SK-N-SH (cell line): Measurements from ENCODE around the gene PPP1R1A. TPM values are rescaled to one million over a fixed set of nuclear protein-coding genes. Genes with fewer than 3 reads are reported as not detected.

Experiments used
- CTCF ChIA-PET: fragments of 300-600, 350-600 bp; formaldehyde crosslinking; extraction: SDS; loops from one replicate; lab custom pipeline; 2021; lab: Yijun Ruan, JAX
- POLR2A ChIA-PET: fragments of 350-600 bp; sonication (Branson Sonifier 250); formaldehyde crosslinking; extraction: SDS; loops from one replicate; lab custom pipeline; 2020; ENCODE audit warnings: antibody characterized with exemption, inconsistent platforms; lab: Yijun Ruan, JAX
- DNase-seq: peaks from one replicate; pipeline ENCODE4 v3.0.0; 2012
- H2AFZ ChIP-seq: fragments of 200-600 bp; sonication (generic); 2 replicates; pipeline ENCODE4 v1.8.1; 2016; ENCODE audit warnings: antibody characterized with exemption, mild to moderate bottlenecking, low read depth
- H3F3A ChIP-seq: fragments of 200-600 bp; sonication (generic); replicated peaks from 2 replicates; pipeline ENCODE3; 2016; ENCODE audit warnings: antibody characterized with exemption, mild to moderate bottlenecking; ENCODE audit not compliant: insufficient read depth
- H3K27ac ChIP-seq, 2 experiments: fragments of 200-500 bp in 1 of 2; fragments of 200-600 bp in 1 of 2; sonication (Bioruptor generic) in 1 of 2; sonication (generic), shearing (Covaris generic) in 1 of 2; 2 replicates each; pipeline versions ENCODE4 v1.5.1 to v1.6.1; 2014 to 2016; ENCODE audit warnings: low read depth in 2 of 2, inconsistent platforms in 1 of 2, low read length in 1 of 2, mild to moderate bottlenecking in 1 of 2, mixed read lengths in 1 of 2
- H3K27me3 ChIP-seq: fragments of 200-600 bp; sonication (generic), shearing (Covaris generic); 2 replicates; pipeline ENCODE4 v1.6.1; 2016; ENCODE audit warnings: mixed run types; ENCODE audit not compliant: insufficient read depth
- H3K36me3 ChIP-seq, 2 experiments: fragments of 200-500 bp in 1 of 2; fragments of 200-600 bp in 1 of 2; sonication (Bioruptor generic) in 1 of 2; sonication (generic) in 1 of 2; replicated peaks in 1 of 2; 2 replicates each; pipeline versions ENCODE3 to v1.5.1; 2014 to 2016; ENCODE audit warnings: low read length in 1 of 2, mild to moderate bottlenecking in 1 of 2; ENCODE audit not compliant: insufficient read depth in 2 of 2, control insufficient read depth in 1 of 2
- H3K4me1 ChIP-seq, 2 experiments: fragments of 200-500 bp in 1 of 2; fragments of 200-600 bp in 1 of 2; sonication (Bioruptor generic) in 1 of 2; sonication (generic), shearing (Covaris generic) in 1 of 2; 2 replicates each; pipeline versions ENCODE4 v1.5.1 to v1.6.1; 2014 to 2016; ENCODE audit warnings: low read depth in 1 of 2, low read length in 1 of 2, mixed run types in 1 of 2; ENCODE audit not compliant: insufficient read depth in 2 of 2, control insufficient read depth in 1 of 2
- H3K4me2 ChIP-seq: fragments of 200-600 bp; sonication (generic), shearing (Covaris generic); 2 replicates; pipeline ENCODE4 v1.6.1; 2017; ENCODE audit warnings: mixed run types
- H3K4me3 ChIP-seq, 2 experiments: fragments of 200-500 bp in 1 of 2; fragments of 200-600 bp in 1 of 2; sonication (Bioruptor generic) in 1 of 2; sonication (generic), shearing (Covaris generic) in 1 of 2; 2 replicates each; pipeline versions ENCODE4 v1.5.1 to v1.8.1; 2014 to 2016; ENCODE audit warnings: low read depth in 2 of 2, inconsistent platforms in 1 of 2, low read length in 1 of 2, mild to moderate bottlenecking in 1 of 2, mixed read lengths in 1 of 2, moderate library complexity in 1 of 2
- H3K79me2 ChIP-seq: fragments of 200-600 bp; sonication (generic); 2 replicates; pipeline ENCODE4 v1.8.1; 2017; ENCODE audit warnings: mild to moderate bottlenecking; ENCODE audit not compliant: insufficient read depth
- H3K9ac ChIP-seq: fragments of 200-600 bp; sonication (generic); 2 replicates; pipeline ENCODE4 v1.6.1; 2017; ENCODE audit warnings: mixed run types
- H3K9me2 ChIP-seq: fragments of 200-600 bp; sonication (generic); 2 replicates; pipeline ENCODE4 v1.6.1; 2017; ENCODE audit warnings: mixed run types
- H3K9me3 ChIP-seq: fragments of 200-600 bp; sonication (generic); 2 replicates; pipeline ENCODE4 v1.6.1; 2017; ENCODE audit warnings: mixed run types, mild to moderate bottlenecking, moderate library complexity
- H4K20me1 ChIP-seq: fragments of 200-600 bp; sonication (generic); 2 replicates; pipeline ENCODE4 v1.6.1; 2017; ENCODE audit warnings: mild to moderate bottlenecking, mixed run types; ENCODE audit not compliant: insufficient read depth
- CHD2 ChIP-seq: fragments of 150-350 bp; IDR thresholded peaks from 2 replicates; pipeline ENCODE4 v1.6.1; 2018; ENCODE audit warnings: low read length; ENCODE audit not compliant: partially characterized antibody
- CTCF ChIP-seq: fragments of 200-600 bp; sonication (generic); IDR thresholded peaks from 2 replicates; pipeline ENCODE4 v1.6.1; 2017; ENCODE audit warnings: antibody characterized with exemption, mild to moderate bottlenecking, moderate library complexity
- EP300 ChIP-seq, 2 experiments: IDR thresholded peaks; 2 replicates each; pipeline versions ENCODE4 v1.4.0 to v1.6.1; 2012; ENCODE audit warnings: borderline replicate concordance in 1 of 2, low read depth in 1 of 2, low read length in 1 of 2
- EZH2phosphoT487 ChIP-seq: fragments of 200-600 bp; sonication (generic); IDR thresholded peaks from 2 replicates; pipeline ENCODE4 v1.6.1; 2017; ENCODE audit warnings: low read depth, mixed run types, mild to moderate bottlenecking, antibody characterized with exemption, moderate library complexity, borderline replicate concordance
- FOSL2 ChIP-seq: IDR thresholded peaks from 2 replicates; pipeline ENCODE4 v1.4.0; 2012; ENCODE audit warnings: low read depth, mild to moderate bottlenecking, moderate library complexity, borderline replicate concordance
- FOXM1 ChIP-seq: IDR thresholded peaks from 2 replicates; pipeline ENCODE4 v1.4.0; 2012; ENCODE audit warnings: low read depth, mild to moderate bottlenecking
- GABPA ChIP-seq: IDR thresholded peaks from 2 replicates; pipeline ENCODE4 v1.4.0; 2012; ENCODE audit warnings: low read depth, mild to moderate bottlenecking
- GATA2 ChIP-seq: sonication (generic); formaldehyde crosslinking; IDR thresholded peaks from 2 replicates; pipeline ENCODE4 v1.5.0; 2020; ENCODE audit warnings: mild to moderate bottlenecking, missing genetic modification reagents
- IRF3 ChIP-seq: fragments of 150-350 bp; IDR thresholded peaks from 2 replicates; pipeline ENCODE4 v1.6.1; 2016; ENCODE audit warnings: mild to moderate bottlenecking, low read depth, low read length
- JUND ChIP-seq: IDR thresholded peaks from 2 replicates; pipeline ENCODE4 v1.4.0; 2012
- MAX ChIP-seq: IDR thresholded peaks from 2 replicates; pipeline ENCODE4 v1.4.0; 2012; ENCODE audit warnings: low read depth
- NFIC ChIP-seq: IDR thresholded peaks from 2 replicates; pipeline ENCODE4 v1.4.0; 2012; ENCODE audit warnings: borderline replicate concordance
- PBX3 ChIP-seq: IDR thresholded peaks from 2 replicates; pipeline ENCODE4; 2012
- RAD21 ChIP-seq: IDR thresholded peaks from 2 replicates; pipeline ENCODE4 v1.6.1; 2012; ENCODE audit warnings: mild to moderate bottlenecking, low read length
- REST ChIP-seq: IDR thresholded peaks from 2 replicates; pipeline ENCODE4 v1.6.1; 2012; ENCODE audit warnings: mild to moderate bottlenecking, low read depth, low read length, moderate library complexity
- RXRA ChIP-seq: IDR thresholded peaks from 2 replicates; pipeline ENCODE4 v1.4.0; 2012; ENCODE audit warnings: low read depth, mild to moderate bottlenecking, borderline replicate concordance
- TCF12 ChIP-seq: IDR thresholded peaks from 2 replicates; pipeline ENCODE4 v1.4.0; 2012
- TEAD4 ChIP-seq: IDR thresholded peaks from 2 replicates; pipeline ENCODE4 v1.4.0; 2012; ENCODE audit warnings: mild to moderate bottlenecking, borderline replicate concordance; ENCODE audit not compliant: insufficient read depth
- USF1 ChIP-seq: IDR thresholded peaks from 2 replicates; pipeline ENCODE4 v1.4.0; 2012; ENCODE audit warnings: low read depth, borderline replicate concordance
- WGBS: methylation state at CpG from one replicate; pipeline ENCODE4 v1.1.6; 2017; ENCODE audit warnings: low lambda C conversion rate; 5-methylcytosine and 5-hydroxymethylcytosine counted together
- polyA plus RNA-seq, 3 experiments: library from polyadenylated mRNA; depleted of rRNA; stranded (reverse); fragments of >200 nt; gene quantifications; 2 replicates each; pipeline ENCODE4 v1.2.3, GENCODE V29; 2012

The PPP1R1A gene
- polyA plus RNA-seq, 1 of the 3 experiments (the other 2 are of a cell fraction): not detected

GRCh38 chr12:54560374-54560858 is 28.0 kb downstream of the PPP1R1A start:
- no peaks in the 10 kb centered on the region for H3K36me3 ChIP-seq
- peak; percentile 68 for DNase-seq
- H3K27me3 ChIP-seq: peaks cover 37% of the 10 kb centered on the region
- peak overlapping the region; percentile 78 for H2AFZ ChIP-seq
- no peaks in the 10 kb centered on the region for H4K20me1 ChIP-seq
- no peaks in the 10 kb centered on the region; a peak in 1 of 4 replicates for H3K4me1 ChIP-seq
- no peaks in the 10 kb centered on the region for H3F3A ChIP-seq
- no peak overlapping the region for H3K9ac ChIP-seq
- H3K4me2 ChIP-seq: peak overlapping the region; percentile 56
- WGBS: 0% methylated on average over 14 of the region's 14 CpGs
- ChIA-PET POLR2A (no interaction called here), CTCF (interaction anchor here (1.0 kb wide), 1 partner anchor 10 kb away, joined by 3 read pairs; the partner anchor contains the start of gene PDE1B)
- TF ChIP-seq EZH2phosphoT487: no peak
- no peak for TF ChIP-seq JUND
- TF ChIP-seq GABPA: no peak
- no peak for TF ChIP-seq FOXM1
- TF ChIP-seq TCF12: no peak
- no peak for TF ChIP-seq CTCF
- TF ChIP-seq NFIC: no peak
- no peak for TF ChIP-seq IRF3
- no peaks in the 10 kb centered on the region for H3K9me2 ChIP-seq
- H3K9me3 ChIP-seq: no peaks in the 10 kb centered on the region
- peak overlapping the region; percentile 12 to 49; a peak in 2 of 4 replicates for H3K4me3 ChIP-seq
- H3K27ac ChIP-seq: no peak overlapping the region
- no peaks in the 10 kb centered on the region for H3K79me2 ChIP-seq

- H3F3A ChIP-seq: no peaks in the 10 kb centered on the region
- H4K20me1 ChIP-seq: no peaks in the 10 kb centered on the region
- no peak overlapping the region for H3K27ac ChIP-seq
- no peak overlapping the region for H3K4me2 ChIP-seq
- H2AFZ ChIP-seq: no peak overlapping the region
- WGBS: 42% methylated on average over 1 of the region's 1 CpG
- no peaks in the 10 kb centered on the region for H3K9me3 ChIP-seq
- H3K9me2 ChIP-seq: no peaks in the 10 kb centered on the region
- no peak overlapping the region for H3K9ac ChIP-seq
- ChIA-PET CTCF (interaction anchor here (1.6 kb wide), 1 partner anchor 21 kb away, joined by 7 read pairs; no protein-coding TSS in a partner anchor), POLR2A (no interaction called here)
- no peak overlapping the region for H3K4me3 ChIP-seq
- H3K79me2 ChIP-seq: no peaks in the 10 kb centered on the region
- H3K4me1 ChIP-seq: no peaks in the 10 kb centered on the region; a peak in 1 of 4 replicates
- H3K27me3 ChIP-seq: peaks cover 29% of the 10 kb centered on the region
- TF ChIP-seq EP300 (IDR thresholded peaks at IDR 0.05; ENCODE audit: borderline replicate concordance in 1 of 2, low read depth in 1 of 2, low read length in 1 of 2): no peak
- no peak for TF ChIP-seq CHD2
- TF ChIP-seq JUND: no peak
- no peak for TF ChIP-seq FOSL2
- TF ChIP-seq TCF12: no peak
- TF ChIP-seq PBX3: no peak
- TF ChIP-seq TEAD4: no peak
- TF ChIP-seq MAX: no peak
- no peak for TF ChIP-seq GABPA
- TF ChIP-seq RAD21: no peak
- no peak for TF ChIP-seq RXRA
- TF ChIP-seq USF1: no peak
- no peak for TF ChIP-seq GATA2 (CRISPR knock-in tag)
- no peak for TF ChIP-seq REST
- no peaks in the 10 kb centered on the region for H3K36me3 ChIP-seq
- no peak for DNase-seq
Measured at GRCh38 chr12:54558759-54559158, 29.7 kb downstream of the PPP1R1A start.
